Measurements from ENCODE around the gene DIRAS1.

GRCh38 chr19:2755811-2756210 is 34.6 kb upstream of the DIRAS1 start:
- TF ChIP-seq CTCF (IDR thresholded peaks at IDR 0.05; ENCODE audit: extremely low read depth in 1 of 2, insufficient read depth in 1 of 2, low read depth in 1 of 2, low read length in 2 of 2) (no peak), POLR2AphosphoS5 (IDR thresholded peaks at IDR 0.05; ENCODE audit: insufficient read depth, low read depth, low read length) (no peak), POLR2A (IDR thresholded peaks at IDR 0.05; ENCODE audit: low read depth, low read length) (no peak), EZH2 (IDR thresholded peaks at IDR 0.05; ENCODE audit: borderline replicate concordance, low read depth, low read length, severe bottlenecking) (no peak), MAX (IDR thresholded peaks at IDR 0.05; ENCODE audit: insufficient read depth, insufficient read length) (no peak), JUN (IDR thresholded peaks at IDR 0.05; ENCODE audit: borderline replicate concordance, insufficient read depth, insufficient read length, low read depth) (no peak), MYC (IDR thresholded peaks at IDR 0.05; ENCODE audit: low read depth, low read length) (no peak), GATA2 (IDR thresholded peaks at IDR 0.05; ENCODE audit: insufficient read depth, insufficient read length, low read depth, low read length) (no peak)
